DOHH2 (cell line): ENCODE results near the gene SYT10.

ENCODE experiments used
- EZH2phosphoT487 ChIP-seq: fragments of 200-600 bp; sonication (generic); IDR thresholded peaks from 2 replicates; pipeline ENCODE4 v1.6.1; 2017; ENCODE audit warnings: borderline replicate concordance, mild to moderate bottlenecking, antibody characterized with exemption, low read length, moderate library complexity, mixed read lengths
- TF ChIP-seq, protein P1 (sequence below): fragments of 200-600 bp; sonication (generic); IDR thresholded peaks from one replicate; pipeline ENCODE4 v1.5.1; 2014; ENCODE audit warnings: antibody characterized with exemption, mild to moderate bottlenecking, low read depth, low read length; ENCODE audit not compliant: poor library complexity, severe bottlenecking

DNA sequence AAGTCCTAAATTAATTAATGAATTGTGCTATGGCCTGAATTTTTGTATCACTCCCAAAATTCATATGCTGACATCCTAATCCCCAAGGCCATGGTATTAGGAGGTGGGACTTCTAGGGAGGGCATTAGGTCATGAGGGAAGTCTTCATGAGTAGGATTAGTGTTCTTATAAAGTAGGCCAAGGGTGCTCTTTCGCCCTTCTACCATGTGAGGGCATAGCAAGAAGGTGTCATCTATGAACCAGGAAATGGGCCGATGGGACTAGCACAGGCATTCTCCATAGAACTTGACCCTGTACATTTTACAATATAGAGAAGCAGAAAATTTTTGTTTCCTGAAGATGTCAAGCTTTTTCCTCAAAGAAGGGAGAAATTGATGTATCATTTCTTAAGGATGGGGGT is 12.5 kb downstream of the SYT10 start:
- TF ChIP-seq, protein P1, sequence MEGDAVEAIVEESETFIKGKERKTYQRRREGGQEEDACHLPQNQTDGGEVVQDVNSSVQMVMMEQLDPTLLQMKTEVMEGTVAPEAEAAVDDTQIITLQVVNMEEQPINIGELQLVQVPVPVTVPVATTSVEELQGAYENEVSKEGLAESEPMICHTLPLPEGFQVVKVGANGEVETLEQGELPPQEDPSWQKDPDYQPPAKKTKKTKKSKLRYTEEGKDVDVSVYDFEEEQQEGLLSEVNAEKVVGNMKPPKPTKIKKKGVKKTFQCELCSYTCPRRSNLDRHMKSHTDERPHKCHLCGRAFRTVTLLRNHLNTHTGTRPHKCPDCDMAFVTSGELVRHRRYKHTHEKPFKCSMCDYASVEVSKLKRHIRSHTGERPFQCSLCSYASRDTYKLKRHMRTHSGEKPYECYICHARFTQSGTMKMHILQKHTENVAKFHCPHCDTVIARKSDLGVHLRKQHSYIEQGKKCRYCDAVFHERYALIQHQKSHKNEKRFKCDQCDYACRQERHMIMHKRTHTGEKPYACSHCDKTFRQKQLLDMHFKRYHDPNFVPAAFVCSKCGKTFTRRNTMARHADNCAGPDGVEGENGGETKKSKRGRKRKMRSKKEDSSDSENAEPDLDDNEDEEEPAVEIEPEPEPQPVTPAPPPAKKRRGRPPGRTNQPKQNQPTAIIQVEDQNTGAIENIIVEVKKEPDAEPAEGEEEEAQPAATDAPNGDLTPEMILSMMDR = peak; percentile 13
- no peak for TF ChIP-seq EZH2phosphoT487
